Parathyroid adenoma (tissue), 2 donors: ENCODE measurements around the gene MPPED1.

Source experiments
- H2AFZ ChIP-seq: fragments of 300-600 bp; sonication (generic); one replicate; pipeline ENCODE4 v1.7.0; 2017; ENCODE audit warnings: antibody characterized with exemption, mild to moderate bottlenecking
- H3K27ac ChIP-seq: fragments of 300-600 bp; sonication (generic); one replicate; pipeline ENCODE4 v1.7.0; 2017
- H3K27me3 ChIP-seq: fragments of 300-600 bp; sonication (generic); one replicate; pipeline ENCODE4 v1.7.0; 2017; ENCODE audit warnings: low read length; ENCODE audit not compliant: control insufficient read depth, insufficient read depth
- H3K36me3 ChIP-seq: fragments of 300-600 bp; sonication (generic); one replicate; pipeline ENCODE4 v1.7.0; 2017; ENCODE audit warnings: low read length; ENCODE audit not compliant: control insufficient read depth, insufficient read depth
- H3K4me1 ChIP-seq: fragments of 300-600 bp; sonication (generic); one replicate; pipeline ENCODE4 v1.7.0; 2017; ENCODE audit warnings: control low read depth
- H3K4me2 ChIP-seq: fragments of 300-600 bp; sonication (generic); one replicate; pipeline ENCODE4 v1.7.0; 2017; ENCODE audit warnings: low read length
- H3K4me3 ChIP-seq: fragments of 300-600 bp; sonication (generic); one replicate; pipeline ENCODE4 v1.7.0; 2017; ENCODE audit warnings: low read depth, low read length
- H3K79me2 ChIP-seq: fragments of 300-600 bp; sonication (generic); one replicate; pipeline ENCODE4 v1.7.0; 2017; ENCODE audit warnings: control low read depth
- H3K9ac ChIP-seq: fragments of 300-600 bp; sonication (generic); one replicate; pipeline ENCODE4 v1.7.0; 2017; ENCODE audit warnings: mild to moderate bottlenecking
- H3K9me3 ChIP-seq: fragments of 300-600 bp; sonication (generic); one replicate; pipeline ENCODE4 v1.7.0; 2017; ENCODE audit warnings: low read length; ENCODE audit not compliant: control insufficient read depth
- TF ChIP-seq, protein P1 (sequence below): fragments of 300-600 bp; sonication (generic); IDR thresholded peaks from one replicate; pipeline ENCODE4 v1.7.0; 2017; ENCODE audit warnings: antibody characterized with exemption, mild to moderate bottlenecking
- donor health status: primary hyperparathyroidism.

Gene MPPED1

GRCh38 chr22:43391306-43391705 lies 20.5 kb upstream of the MPPED1 start:
- Histone ChIP-seq H3K36me3 (no peaks in the 10 kb centered on the region), H3K4me3 (no peak overlapping the region), H3K9me3 (no peaks in the 10 kb centered on the region), H3K27me3 (no peaks in the 10 kb centered on the region), H3K9ac (no peak overlapping the region), H3K27ac (no peak overlapping the region), H3K4me1 (no peaks in the 10 kb centered on the region), H2AFZ (no peak overlapping the region), H3K79me2 (no peaks in the 10 kb centered on the region), H3K4me2 (no peak overlapping the region)
- TF ChIP-seq, protein P1, sequence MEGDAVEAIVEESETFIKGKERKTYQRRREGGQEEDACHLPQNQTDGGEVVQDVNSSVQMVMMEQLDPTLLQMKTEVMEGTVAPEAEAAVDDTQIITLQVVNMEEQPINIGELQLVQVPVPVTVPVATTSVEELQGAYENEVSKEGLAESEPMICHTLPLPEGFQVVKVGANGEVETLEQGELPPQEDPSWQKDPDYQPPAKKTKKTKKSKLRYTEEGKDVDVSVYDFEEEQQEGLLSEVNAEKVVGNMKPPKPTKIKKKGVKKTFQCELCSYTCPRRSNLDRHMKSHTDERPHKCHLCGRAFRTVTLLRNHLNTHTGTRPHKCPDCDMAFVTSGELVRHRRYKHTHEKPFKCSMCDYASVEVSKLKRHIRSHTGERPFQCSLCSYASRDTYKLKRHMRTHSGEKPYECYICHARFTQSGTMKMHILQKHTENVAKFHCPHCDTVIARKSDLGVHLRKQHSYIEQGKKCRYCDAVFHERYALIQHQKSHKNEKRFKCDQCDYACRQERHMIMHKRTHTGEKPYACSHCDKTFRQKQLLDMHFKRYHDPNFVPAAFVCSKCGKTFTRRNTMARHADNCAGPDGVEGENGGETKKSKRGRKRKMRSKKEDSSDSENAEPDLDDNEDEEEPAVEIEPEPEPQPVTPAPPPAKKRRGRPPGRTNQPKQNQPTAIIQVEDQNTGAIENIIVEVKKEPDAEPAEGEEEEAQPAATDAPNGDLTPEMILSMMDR: no peak

- no peaks in the 10 kb centered on the region for H3K36me3 ChIP-seq
- no peaks in the 10 kb centered on the region for H3K79me2 ChIP-seq
- no peak overlapping the region for H3K4me3 ChIP-seq
- H3K27ac ChIP-seq: no peak overlapping the region
- H2AFZ ChIP-seq: no peak overlapping the region
- TF ChIP-seq, protein P1: no peak
- H3K27me3 ChIP-seq: no peaks in the 10 kb centered on the region
- H3K9me3 ChIP-seq: no peaks in the 10 kb centered on the region
- H3K9ac ChIP-seq: no peak overlapping the region
- no peaks in the 10 kb centered on the region for H3K4me1 ChIP-seq
- H3K4me2 ChIP-seq: no peak overlapping the region
These were observed 19.3 kb upstream of the MPPED1 start for GRCh38 chr22:43392385-43392989.

- Histone ChIP-seq H3K27ac (no peak overlapping the region), H3K4me2 (no peak overlapping the region), H3K79me2 (no peaks in the 10 kb centered on the region), H3K36me3 (no peaks in the 10 kb centered on the region), H3K27me3 (no peaks in the 10 kb centered on the region), H3K9me3 (no peaks in the 10 kb centered on the region), H3K4me1 (no peaks in the 10 kb centered on the region), H3K9ac (no peak overlapping the region), H2AFZ (no peak overlapping the region), H3K4me3 (no peak overlapping the region)
- TF ChIP-seq, protein P1: no peak
These were observed 18.5 kb upstream of the MPPED1 start for GRCh38 chr22:43393132-43393843.

DNA sequence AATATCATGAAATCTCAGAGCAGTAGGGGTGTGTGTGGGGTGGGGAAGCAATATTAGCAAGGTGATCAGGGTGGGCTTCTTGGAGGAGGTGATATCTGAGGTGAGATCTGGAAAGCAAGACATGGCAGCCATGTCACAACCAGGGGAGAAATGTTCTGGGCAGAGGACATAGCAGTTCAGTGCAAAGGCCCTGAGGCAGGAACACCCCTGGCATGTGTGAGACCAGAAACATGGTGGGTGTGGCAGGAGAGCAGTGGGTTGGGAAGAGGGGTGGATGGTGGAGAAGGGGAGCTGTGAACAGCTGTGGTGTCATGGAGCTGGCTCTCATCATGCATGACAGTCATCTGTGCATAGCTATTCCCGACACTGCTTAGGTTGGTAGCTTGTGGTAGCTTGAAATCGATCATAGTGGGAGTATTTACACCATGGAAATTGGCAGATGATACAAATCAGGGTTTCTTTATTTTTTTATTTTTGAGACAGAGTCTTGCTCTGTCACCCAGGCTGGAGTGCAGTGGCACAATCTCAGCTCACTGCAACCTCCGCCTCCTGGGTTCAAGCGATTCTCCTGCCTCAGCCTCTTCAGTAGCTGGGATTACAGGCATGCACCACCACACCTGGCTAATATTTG lies 17.9 kb upstream of the MPPED1 start:
- no peaks in the 10 kb centered on the region for H3K4me1 ChIP-seq

More for the DNA sequence above, 17.9 kb upstream of the MPPED1 start:
- H3K9me3 ChIP-seq: no peaks in the 10 kb centered on the region
- H3K36me3 ChIP-seq: no peaks in the 10 kb centered on the region
- no peak overlapping the region for H3K4me2 ChIP-seq
- no peaks in the 10 kb centered on the region for H3K27me3 ChIP-seq
- no peak overlapping the region for H3K27ac ChIP-seq
- H2AFZ ChIP-seq: no peak overlapping the region
- no peak overlapping the region for H3K4me3 ChIP-seq
- H3K9ac ChIP-seq: no peak overlapping the region
- H3K79me2 ChIP-seq: no peaks in the 10 kb centered on the region
- TF ChIP-seq, protein P1: no peak
